HCT116 (cell line): ENCODE results near the gene EP400. TPM values are rescaled to one million over a fixed set of nuclear protein-coding genes. Genes with fewer than 3 reads are reported as not detected.

Source experiments
- ATAC-seq: fragments of 200-7000 bp; cut with Tn5 transposase; 2 replicates; pipeline ENCODE4 v1.9.1; 2020; ENCODE audit warnings: mild to moderate bottlenecking, moderate library complexity
- BruUV-seq: library from RNA; stranded (reverse); fragments of 400-500 nt; replicated peaks from 2 replicates; lab custom pipeline; 2021; lab: Mats Ljungman, UMichigan
- CTCF ChIA-PET: fragments of 300-600 bp; sonication (Branson Sonifier 250); formaldehyde crosslinking; loops from one replicate; lab custom pipeline; 2021; ENCODE audit warnings: antibody characterized with exemption; lab: Charles Lee
- POLR2A ChIA-PET: fragments of 300-600, 350-600 bp; sonication (Branson Sonifier 250); formaldehyde crosslinking; loops from one replicate; lab custom pipeline; 2021; ENCODE audit warnings: antibody characterized with exemption; lab: Charles Lee
- RAD21 ChIA-PET, 2 experiments: fragments of 300-600 bp; sonication (Branson Sonifier 250); formaldehyde crosslinking; loops; one replicate each; lab custom pipeline; 2023; ENCODE audit warnings: low total read pairs in 2 of 2; ENCODE audit not compliant: uncharacterized antibody in 2 of 2, unreplicated experiment in 2 of 2, low non-redundant PET in 1 of 2; lab: Charles Lee
- DNase-seq: peaks from one replicate; pipeline ENCODE4 v3.0.0-alpha.2; 2010; ENCODE audit warnings: low read depth, low spot score
- H2AFZ ChIP-seq: fragments of 200-600 bp; shearing (Covaris generic), sonication (generic); 2 replicates; pipeline ENCODE4 v1.6.1; 2017; ENCODE audit warnings: low read depth, mixed run types, mixed read lengths, antibody characterized with exemption, low read length; ENCODE audit not compliant: poor library complexity, severe bottlenecking
- H3K27ac ChIP-seq: 2 replicates; pipeline ENCODE4 v1.5.1; 2012; ENCODE audit warnings: low read depth, low read length
- H3K27me3 ChIP-seq: fragments of 200-600 bp; sonication (generic); 2 replicates; pipeline ENCODE4 v1.6.1; 2016; ENCODE audit warnings: mixed run types, low read length, mixed read lengths; ENCODE audit not compliant: insufficient read depth
- H3K36me3 ChIP-seq, 2 experiments: fragments of 200-500 bp in 1 of 2; fragments of 200-600 bp in 1 of 2; sonication (Bioruptor generic) in 1 of 2; sonication (generic) in 1 of 2; 2 replicates each; pipeline versions ENCODE4 v1.5.1 to v1.6.1; 2014 to 2016; ENCODE audit warnings: low read length in 2 of 2, inconsistent platforms in 1 of 2, mixed read lengths in 1 of 2, mixed run types in 1 of 2; ENCODE audit not compliant: insufficient read depth in 2 of 2, control insufficient read depth in 1 of 2
- H3K4me1 ChIP-seq, 2 experiments: fragments of 200-600 bp in 1 of 2; sonication (generic) in 1 of 2; 2 replicates each; pipeline versions ENCODE4 v1.5.1 to v1.6.1; 2012 to 2017; ENCODE audit warnings: low read length in 2 of 2, inconsistent platforms in 1 of 2, mild to moderate bottlenecking in 1 of 2, mixed read lengths in 1 of 2, mixed run types in 1 of 2, moderate library complexity in 1 of 2; ENCODE audit not compliant: insufficient read depth in 2 of 2, control insufficient read depth in 1 of 2
- H3K4me2 ChIP-seq: fragments of 200-600 bp; sonication (generic); 2 replicates; pipeline ENCODE4 v1.6.1; 2017; ENCODE audit warnings: mixed run types, low read length, mixed read lengths
- H3K4me3 ChIP-seq, 2 experiments: fragments of 200-600 bp in 1 of 2; sonication (generic) in 1 of 2; replicated peaks in 1 of 2; 2 replicates each; pipeline ENCODE4 v1.5.1; 2011 to 2016; ENCODE audit warnings: low read length in 2 of 2, control low read depth in 1 of 2, low read depth in 1 of 2, mild to moderate bottlenecking in 1 of 2, mixed read lengths in 1 of 2, mixed run types in 1 of 2
- H3K79me2 ChIP-seq: fragments of 200-600 bp; sonication (generic); 2 replicates; pipeline ENCODE4 v1.6.1; 2017; ENCODE audit warnings: mild to moderate bottlenecking, mixed run types, low read length, moderate library complexity, mixed read lengths; ENCODE audit not compliant: insufficient read depth
- H3K9ac ChIP-seq: fragments of 200-600 bp; sonication (generic); 2 replicates; pipeline ENCODE4 v1.6.1; 2016; ENCODE audit warnings: low read length, mixed read lengths
- H3K9me2 ChIP-seq: fragments of 200-600 bp; sonication (generic), shearing (Covaris generic); 2 replicates; pipeline ENCODE4 v1.6.1; 2017; ENCODE audit warnings: mixed run types, mild to moderate bottlenecking, moderate library complexity; ENCODE audit not compliant: insufficient read depth
- H3K9me3 ChIP-seq, 2 experiments: fragments of 200-500 bp in 1 of 2; fragments of 200-600 bp in 1 of 2; sonication (Bioruptor generic) in 1 of 2; sonication (generic) in 1 of 2; 2 replicates each; pipeline ENCODE4 v1.6.1; 2014 to 2017; ENCODE audit warnings: low read length in 2 of 2, mixed read lengths in 2 of 2, inconsistent platforms in 1 of 2, low read depth in 1 of 2, mild to moderate bottlenecking in 1 of 2, mixed run types in 1 of 2, moderate library complexity in 1 of 2; ENCODE audit not compliant: control insufficient read depth in 1 of 2, insufficient read depth in 1 of 2
- H4K20me1 ChIP-seq: fragments of 200-600 bp; sonication (generic), shearing (Covaris generic); 2 replicates; pipeline ENCODE4 v1.6.1; 2017; ENCODE audit warnings: mixed run types, mild to moderate bottlenecking, moderate library complexity; ENCODE audit not compliant: insufficient read depth
- CEBPB ChIP-seq: IDR thresholded peaks from 2 replicates; pipeline ENCODE4 v1.6.1; 2012; ENCODE audit warnings: low read depth
- EGR1 ChIP-seq: IDR thresholded peaks from 2 replicates; pipeline ENCODE4 v1.6.1; 2012; ENCODE audit warnings: low read depth
- ELF1 ChIP-seq: IDR thresholded peaks from 2 replicates; pipeline ENCODE4 v1.6.1; 2012; ENCODE audit warnings: low read depth, borderline replicate concordance
- EZH2phosphoT487 ChIP-seq: fragments of 200-600 bp; IDR thresholded peaks from 2 replicates; pipeline ENCODE4 v1.6.1; 2018; ENCODE audit warnings: antibody characterized with exemption, borderline replicate concordance
- JUND ChIP-seq: IDR thresholded peaks from 2 replicates; pipeline ENCODE4 v1.6.1; 2012
- POLR2A ChIP-seq: IDR thresholded peaks from 2 replicates; pipeline ENCODE4 v1.7.0; 2011; ENCODE audit warnings: borderline replicate concordance; ENCODE audit not compliant: insufficient read depth, insufficient read length; ENCODE audit errors: extremely low read depth
- POLR2AphosphoS5 ChIP-seq: IDR thresholded peaks from 2 replicates; pipeline ENCODE4 v1.6.1; 2011; ENCODE audit warnings: mild to moderate bottlenecking, low read depth, low read length, moderate library complexity
- REST ChIP-seq: IDR thresholded peaks from 2 replicates; pipeline ENCODE4 v1.6.1; 2012; ENCODE audit warnings: low read depth
- SP1 ChIP-seq: IDR thresholded peaks from 2 replicates; pipeline ENCODE4 v1.6.1; 2012; ENCODE audit warnings: low read depth
- YY1 ChIP-seq: IDR thresholded peaks from 2 replicates; pipeline ENCODE4 v1.6.1; 2011; ENCODE audit warnings: low read length, low read depth, moderate library complexity, mild to moderate bottlenecking; ENCODE audit not compliant: insufficient replicate concordance; ENCODE audit errors: extremely low read depth
- ZBTB33 ChIP-seq: IDR thresholded peaks from 2 replicates; pipeline ENCODE4 v1.6.1; 2011; ENCODE audit warnings: mild to moderate bottlenecking, low read length, moderate library complexity; ENCODE audit not compliant: insufficient replicate concordance; ENCODE audit errors: extremely low read depth
- ZFX ChIP-seq: fragments of 450-650 bp; IDR thresholded peaks from 2 replicates; pipeline ENCODE4 v1.6.1; 2017
- intact Hi-C: fragments of 100-400 bp; cut with micrococcal nuclease; formaldehyde crosslinking; loops from 2 replicates; pipeline ENCODE4 v1.10.0; 2022
- total RNA-seq: library from RNA; stranded (reverse); gene quantifications from one replicate; pipeline ENCODE4 v1.2.1, GENCODE V29; 2021; ENCODE audit not compliant: unreplicated experiment
- TF ChIP-seq, protein P1 (sequence below), 3 experiments: fragments of 200-600 bp in 1 of 3; sonication (generic) in 1 of 3; IDR thresholded peaks in 2 of 3; conservative IDR thresholded peaks in 1 of 3; 2 replicates each; pipeline ENCODE4 v1.5.1; 2012 to 2017; ENCODE audit warnings: low read depth in 2 of 3, low read length in 2 of 3, antibody characterized with exemption in 1 of 3, borderline replicate concordance in 1 of 3, control low read depth in 1 of 3, mild to moderate bottlenecking in 1 of 3, mixed read lengths in 1 of 3, mixed run types in 1 of 3, moderate library complexity in 1 of 3; ENCODE audit not compliant: insufficient read depth in 1 of 3

EP400 gene
- total RNA-seq, 1 experiment from 2014 or later: 54.5 TPM

DNA sequence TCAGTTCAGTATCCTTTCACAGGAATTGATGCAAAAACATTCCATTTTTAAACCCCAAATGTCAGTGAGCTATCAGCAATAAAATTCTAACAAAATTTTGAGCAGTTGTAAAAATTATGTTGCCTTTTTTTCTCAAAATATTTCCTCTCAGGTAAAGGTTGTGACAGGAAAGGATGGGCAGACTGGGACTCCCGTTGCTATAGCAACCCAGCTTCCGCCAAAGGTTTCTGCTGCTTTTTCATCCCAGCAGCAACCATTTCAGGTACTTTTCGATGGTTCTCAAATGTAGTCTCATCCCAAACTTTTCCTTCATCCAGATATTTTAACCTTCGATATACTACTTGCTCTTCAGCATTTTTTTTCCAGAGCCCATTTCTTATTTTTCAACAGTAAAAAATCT, 13.6 kb downstream of the EP400 start:
- Histone ChIP-seq H3K27ac (no peak overlapping the region), H3K27me3 (no peaks in the 10 kb centered on the region), H3K4me2 (no peak overlapping the region), H3K79me2 (peaks cover 87% of the 10 kb centered on the region), H3K36me3 (peaks cover 6 to 7% of the 10 kb centered on the region in 2 experiments; a peak in 3 of 4 replicates), H3K9me3 (no peaks in the 10 kb centered on the region), H4K20me1 (peaks cover 6% of the 10 kb centered on the region), H3K9ac (no peak overlapping the region), H3K9me2 (no peaks in the 10 kb centered on the region), H2AFZ (no peak overlapping the region), H3K4me1 (no peaks in the 10 kb centered on the region), H3K4me3 (no peak overlapping the region)
- ChIA-PET RAD21 (interaction anchor here in 1 of 2 experiments (0.6 kb wide), 1 partner anchor 1070 kb away, joined by 3 read pairs; no protein-coding TSS in a partner anchor), CTCF (no interaction called here), POLR2A (no interaction called here)
- TF ChIP-seq YY1 (no peak), SP1 (no peak), ZFX (no peak), POLR2AphosphoS5 (no peak), ZBTB33 (no peak), JUND (no peak), CEBPB (no peak), POLR2A (no peak), EZH2phosphoT487 (no peak), ELF1 (no peak), EGR1 (no peak), REST (no peak)
- TF ChIP-seq, protein P1, sequence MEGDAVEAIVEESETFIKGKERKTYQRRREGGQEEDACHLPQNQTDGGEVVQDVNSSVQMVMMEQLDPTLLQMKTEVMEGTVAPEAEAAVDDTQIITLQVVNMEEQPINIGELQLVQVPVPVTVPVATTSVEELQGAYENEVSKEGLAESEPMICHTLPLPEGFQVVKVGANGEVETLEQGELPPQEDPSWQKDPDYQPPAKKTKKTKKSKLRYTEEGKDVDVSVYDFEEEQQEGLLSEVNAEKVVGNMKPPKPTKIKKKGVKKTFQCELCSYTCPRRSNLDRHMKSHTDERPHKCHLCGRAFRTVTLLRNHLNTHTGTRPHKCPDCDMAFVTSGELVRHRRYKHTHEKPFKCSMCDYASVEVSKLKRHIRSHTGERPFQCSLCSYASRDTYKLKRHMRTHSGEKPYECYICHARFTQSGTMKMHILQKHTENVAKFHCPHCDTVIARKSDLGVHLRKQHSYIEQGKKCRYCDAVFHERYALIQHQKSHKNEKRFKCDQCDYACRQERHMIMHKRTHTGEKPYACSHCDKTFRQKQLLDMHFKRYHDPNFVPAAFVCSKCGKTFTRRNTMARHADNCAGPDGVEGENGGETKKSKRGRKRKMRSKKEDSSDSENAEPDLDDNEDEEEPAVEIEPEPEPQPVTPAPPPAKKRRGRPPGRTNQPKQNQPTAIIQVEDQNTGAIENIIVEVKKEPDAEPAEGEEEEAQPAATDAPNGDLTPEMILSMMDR (IDR thresholded peaks at IDR 0.05 in 2 of 3, conservative IDR thresholded peaks at IDR 0.05 in 1 of 3; ENCODE audit: borderline replicate concordance in 1 of 3, insufficient read depth in 1 of 3, low read depth in 2 of 3, low read length in 2 of 3): no peak
- ATAC-seq (no peak), DNase-seq (no peak)
- no TSS peak for BruUV-seq
- intact Hi-C loops: no loop called here
